Tibial nerve (tissue), 4 donors: ENCODE data around the gene LY86.

Experiments used
- CTCF ChIP-seq, 5 experiments: fragments of 200-600 bp in 3 of 5; fragments of 450-650 bp in 2 of 5; sonication (generic) in 3 of 5; IDR thresholded peaks; one replicate each; pipeline ENCODE4 v1.5.1; 2016 to 2019; ENCODE audit warnings: antibody characterized with exemption in 5 of 5, mild to moderate bottlenecking in 3 of 5, moderate library complexity in 2 of 5
- EP300 ChIP-seq, 2 donors: sonication (generic); formaldehyde crosslinking; IDR thresholded peaks; one replicate each; pipeline ENCODE4 v1.6.1; 2017; ENCODE audit warnings: antibody characterized with exemption in 2 of 2, mild to moderate bottlenecking in 1 of 2
- POLR2A ChIP-seq, 2 donors: fragments of 450-650 bp; IDR thresholded peaks; one replicate each; pipeline ENCODE4 v1.6.1; 2017; ENCODE audit warnings: antibody characterized with exemption in 2 of 2, mild to moderate bottlenecking in 2 of 2, moderate library complexity in 2 of 2

- TF ChIP-seq EP300 (IDR thresholded peaks at IDR 0.05) (no peak), POLR2A (IDR thresholded peaks at IDR 0.05) (no peak), CTCF (IDR thresholded peaks at IDR 0.05) (no peak)
Observed at GRCh38 chr6:6648692-6649343, 60.3 kb downstream of the LY86 start.
